ENCODE measurements around the gene FYB2.

- TF ChIP-seq CTCF (IDR thresholded peaks at IDR 0.05; ENCODE audit: insufficient read depth, low read depth, low read length): no peak
- no peak for TF ChIP-seq EZH2 (IDR thresholded peaks at IDR 0.05; ENCODE audit: insufficient read depth, low read length)
Measured at GRCh38 chr1:56670350-56670749, 148.9 kb downstream of the FYB2 start.
